Measurements from ENCODE around the gene BCDIN3D.

- no peak for TF ChIP-seq CTCF (IDR thresholded peaks at IDR 0.05; ENCODE audit: extremely low read depth in 1 of 2, insufficient read depth in 1 of 2, low read depth in 1 of 2, low read length in 2 of 2)
- no peak for TF ChIP-seq POLR2A (IDR thresholded peaks at IDR 0.05; ENCODE audit: low read depth, low read length)
- no peak for TF ChIP-seq EZH2 (IDR thresholded peaks at IDR 0.05; ENCODE audit: borderline replicate concordance, low read depth, low read length, severe bottlenecking)
- no peak for TF ChIP-seq POLR2AphosphoS5 (IDR thresholded peaks at IDR 0.05; ENCODE audit: insufficient read depth, low read depth, low read length)
- no peak for TF ChIP-seq MAX (IDR thresholded peaks at IDR 0.05; ENCODE audit: insufficient read depth, insufficient read length)
Observed at GRCh38 chr12:49790741-49791555, 52.0 kb downstream of the BCDIN3D start.
